A673 (cell line): Measurements from ENCODE around the gene ACKR2. TPM values are rescaled to one million over a fixed set of nuclear protein-coding genes. Genes with fewer than 3 reads are reported as not detected.

Source experiments
- BruUV-seq: library from RNA; stranded (reverse); fragments of 400-500 nt; replicated peaks from 2 replicates; lab custom pipeline; 2021; lab: Mats Ljungman, UMichigan
- CTCF ChIA-PET: fragments of 300-600 bp; sonication (Branson Sonifier 250); formaldehyde crosslinking; loops from one replicate; lab custom pipeline; 2022; ENCODE audit warnings: antibody characterized with exemption; lab: Charles Lee
- POLR2A ChIA-PET: fragments of 300-600 bp; sonication (Branson Sonifier 250); formaldehyde crosslinking; loops from one replicate; lab custom pipeline; 2022; ENCODE audit warnings: antibody characterized with exemption; ENCODE audit not compliant: low non-redundant PET; lab: Charles Lee
- DNase-seq: peaks from one replicate; pipeline ENCODE4 v3.0.0-alpha.2; 2015; ENCODE audit warnings: low spot score
- H3K27ac ChIP-seq: fragments of 200-600 bp; sonication (generic); 2 replicates; pipeline ENCODE4 v1.5.1; 2016; ENCODE audit warnings: mixed run types, low read depth, mild to moderate bottlenecking, mixed read lengths, antibody characterized with exemption, low read length; ENCODE audit not compliant: poor library complexity, severe bottlenecking
- H3K27me3 ChIP-seq: fragments of 200-600 bp; sonication (generic); replicated peaks from 2 replicates; pipeline ENCODE4 v1.6.1; 2017; ENCODE audit warnings: mixed run types, low read depth, mild to moderate bottlenecking, mixed read lengths, antibody characterized with exemption, low read length; ENCODE audit not compliant: insufficient read depth, poor library complexity
- H3K36me3 ChIP-seq: fragments of 200-600 bp; sonication (generic); 2 replicates; pipeline ENCODE4 v1.6.1; 2016; ENCODE audit warnings: mixed run types, mild to moderate bottlenecking, mixed read lengths, antibody characterized with exemption, low read length; ENCODE audit not compliant: insufficient read depth, poor library complexity, severe bottlenecking
- H3K4me1 ChIP-seq: fragments of 200-600 bp; sonication (generic); 2 replicates; pipeline ENCODE4 v1.6.1; 2017; ENCODE audit warnings: mixed run types, mild to moderate bottlenecking, mixed read lengths, antibody characterized with exemption, low read length; ENCODE audit not compliant: insufficient read depth, poor library complexity, severe bottlenecking
- H3K4me3 ChIP-seq: fragments of 200-600 bp; sonication (generic); 2 replicates; pipeline ENCODE4 v1.5.1; 2016; ENCODE audit warnings: low read depth, mixed run types, mild to moderate bottlenecking, mixed read lengths, low read length; ENCODE audit not compliant: poor library complexity, severe bottlenecking
- H3K9me3 ChIP-seq: fragments of 200-600 bp; sonication (generic); 2 replicates; pipeline ENCODE4 v1.6.1; 2016; ENCODE audit warnings: mixed run types, low read depth, mild to moderate bottlenecking, mixed read lengths, antibody characterized with exemption, low read length; ENCODE audit not compliant: poor library complexity, severe bottlenecking
- CTCF ChIP-seq: fragments of 300-800, 200-600 bp; sonication (generic); conservative IDR thresholded peaks from 2 replicates; pipeline ENCODE4 v1.5.1; 2017; ENCODE audit warnings: low read depth, mild to moderate bottlenecking, antibody characterized with exemption, low read length, moderate library complexity, mixed read lengths
- EZH2 ChIP-seq: fragments of 200-600 bp; sonication (generic); IDR thresholded peaks from 2 replicates; pipeline ENCODE4 v1.6.1; 2017; ENCODE audit warnings: borderline replicate concordance, low read depth, mild to moderate bottlenecking, mixed read lengths, antibody characterized with exemption, low read length; ENCODE audit not compliant: poor library complexity, severe bottlenecking
- intact Hi-C: fragments of 100-400 bp; cut with micrococcal nuclease; formaldehyde crosslinking; loops from one replicate; pipeline ENCODE4 v1.10.0; 2022; ENCODE audit not compliant: unreplicated experiment
- total RNA-seq: library from RNA; stranded (reverse); gene quantifications from 2 replicates; pipeline ENCODE4 v1.2.3, GENCODE V29; 2021

The ACKR2 gene
- total RNA-seq, 1 experiment from 2014 or later, result not detected

GRCh38 chr3:42819351-42819965 is 10.2 kb downstream of the ACKR2 start:
- CTCF ChIA-PET, result no interaction called here
- Histone ChIP-seq H3K27me3 (peaks cover 4% of the 10 kb centered on the region), H3K4me1 (no peaks in the 10 kb centered on the region), H3K4me3 (no peak overlapping the region), H3K36me3 (no peaks in the 10 kb centered on the region), H3K27ac (no peak overlapping the region), H3K9me3 (no peaks in the 10 kb centered on the region)
- intact Hi-C loops, result no loop called here
- BruUV-seq, result no TSS peak
- no peak for TF ChIP-seq CTCF
- TF ChIP-seq EZH2, result no peak
- peak; percentile 5 for DNase-seq
- POLR2A ChIA-PET, result no interaction called here

- intact Hi-C loops, result no loop called here
- no peak overlapping the region for H3K27ac ChIP-seq
- no peaks in the 10 kb centered on the region for H3K36me3 ChIP-seq
- H3K27me3 ChIP-seq, result peaks cover 4% of the 10 kb centered on the region
- TF ChIP-seq CTCF (no peak), EZH2 (no peak)
- DNase-seq, result no peak
- CTCF ChIA-PET, result no interaction called here
- no peaks in the 10 kb centered on the region for H3K4me1 ChIP-seq
- no TSS peak for BruUV-seq
- POLR2A ChIA-PET, result interaction anchor here (0.6 kb wide), 1 partner anchor 17 kb away, joined by 4 read pairs; no protein-coding TSS in a partner anchor
- no peaks in the 10 kb centered on the region for H3K9me3 ChIP-seq
- H3K4me3 ChIP-seq, result no peak overlapping the region
Observed at GRCh38 chr3:42820746-42821051, 11.5 kb downstream of the ACKR2 start.

DNA sequence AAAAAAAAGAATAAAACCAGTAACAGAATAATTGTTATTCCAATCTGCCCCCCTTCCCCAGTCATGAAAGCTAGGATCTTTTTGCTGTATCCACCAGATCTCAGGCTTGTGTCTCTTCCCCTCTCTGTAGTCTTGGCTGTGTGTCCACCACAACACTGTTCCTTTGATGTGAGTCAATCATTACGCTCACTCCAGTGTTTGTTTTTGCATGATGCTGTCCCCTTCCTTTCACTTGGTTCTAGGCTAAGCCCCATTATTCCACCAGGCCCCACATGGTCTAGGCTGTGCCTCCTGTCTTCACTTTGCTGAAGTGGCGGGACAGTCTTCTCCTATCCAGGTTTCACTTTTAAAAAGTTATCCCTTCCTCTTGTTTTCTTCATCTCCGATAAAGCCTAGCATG is 13.6 kb downstream of the ACKR2 start:
- CTCF ChIA-PET, result no interaction called here
- POLR2A ChIA-PET, result no interaction called here
- H3K27me3 ChIP-seq, result no peaks in the 10 kb centered on the region

More for the DNA sequence above, 13.6 kb downstream of the ACKR2 start:
- Histone ChIP-seq H3K36me3 (no peaks in the 10 kb centered on the region), H3K4me1 (no peaks in the 10 kb centered on the region), H3K4me3 (no peak overlapping the region), H3K27ac (no peak overlapping the region), H3K9me3 (no peaks in the 10 kb centered on the region)
- TF ChIP-seq EZH2 (no peak), CTCF (no peak)
- no TSS peak for BruUV-seq
- no peak for DNase-seq
- intact Hi-C loops, result no loop called here
